ENCODE results near the gene KBTBD12.

DNA sequence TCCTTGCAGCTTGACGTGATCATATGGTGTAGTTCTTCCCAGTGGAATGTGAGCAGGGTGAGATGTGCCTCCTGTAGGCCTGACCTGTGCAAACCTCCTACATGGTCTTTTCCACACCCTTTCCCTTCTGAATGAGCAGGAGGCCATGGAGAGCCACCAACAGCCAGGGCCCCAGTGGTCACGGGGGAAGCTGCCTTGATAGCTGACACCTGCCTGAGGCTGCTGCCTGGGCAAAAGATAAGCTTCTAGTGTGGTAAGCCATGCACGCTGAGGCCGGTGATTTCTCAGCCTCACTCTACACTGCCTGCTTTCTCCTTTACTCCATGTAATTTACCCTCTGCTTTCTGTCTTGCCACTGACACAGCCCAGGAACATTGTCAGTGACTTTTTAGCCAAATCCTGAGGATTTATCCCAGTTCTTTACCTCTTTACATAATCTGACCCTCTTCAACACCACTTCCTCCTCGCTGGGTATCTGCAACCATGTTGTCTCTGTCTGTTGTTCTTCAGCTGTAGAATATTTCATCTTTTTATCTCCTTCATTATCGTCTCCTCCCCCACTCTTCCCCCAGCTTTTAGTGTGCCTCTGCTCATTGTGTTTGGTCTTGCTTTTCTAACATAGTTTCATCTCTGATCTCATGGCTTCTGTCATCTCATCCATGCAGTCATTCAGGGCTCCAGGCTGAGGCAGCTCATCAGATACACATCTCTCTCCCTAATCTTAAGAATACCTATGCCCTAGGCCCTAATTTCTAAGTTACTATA, 11.2 kb upstream of the KBTBD12 start:
- TF ChIP-seq EZH2phosphoT487 (IDR thresholded peaks at IDR 0.05; ENCODE audit: insufficient read depth, low read depth) (no peak), EZH2 (IDR thresholded peaks at IDR 0.05; ENCODE audit: insufficient read depth, poor library complexity, severe bottlenecking) (no peak)

All from GM23248 (cell line).